Hepatocyte (in vitro differentiated cells): Measurements from ENCODE around the gene EVI5L.

Experiments
- EZH2 ChIP-seq: fragments of 200-600 bp; sonication (generic); IDR thresholded peaks from 2 replicates; pipeline ENCODE4 v1.6.1; 2016; ENCODE audit warnings: antibody characterized with exemption, mild to moderate bottlenecking, borderline replicate concordance
- EZH2phosphoT487 ChIP-seq: fragments of 200-600 bp; sonication (generic); IDR thresholded peaks from one replicate; pipeline ENCODE4 v1.6.1; 2018; ENCODE audit warnings: antibody characterized with exemption, mild to moderate bottlenecking, low read depth, moderate library complexity; ENCODE audit not compliant: unreplicated experiment, severe bottlenecking
- TF ChIP-seq, protein P1 (sequence below): fragments of 200-600 bp; sonication (generic); IDR thresholded peaks from 2 replicates; pipeline ENCODE4 v1.5.1; 2016; ENCODE audit warnings: antibody characterized with exemption, mild to moderate bottlenecking; ENCODE audit not compliant: poor library complexity

DNA sequence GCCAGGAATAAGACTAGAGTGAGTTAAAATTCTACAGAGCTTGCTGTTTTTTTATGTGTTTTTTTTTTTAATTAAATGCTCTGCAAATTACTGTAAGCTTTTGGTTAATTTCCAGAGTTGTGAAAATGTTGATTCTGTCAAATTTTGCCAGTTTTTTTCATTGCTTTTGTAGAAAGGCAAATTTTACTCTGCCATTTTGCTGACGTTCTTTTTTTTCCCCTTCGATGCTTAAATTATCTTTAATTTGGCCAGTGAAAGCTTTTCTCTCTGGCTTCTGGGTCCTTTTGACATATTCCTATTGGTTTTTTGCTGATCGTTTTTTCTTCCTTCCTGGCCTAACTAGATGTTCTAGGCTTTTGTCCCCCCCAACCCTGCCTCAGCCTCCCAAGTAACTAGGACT, 23.8 kb upstream of the EVI5L start:
- TF ChIP-seq, protein P1, sequence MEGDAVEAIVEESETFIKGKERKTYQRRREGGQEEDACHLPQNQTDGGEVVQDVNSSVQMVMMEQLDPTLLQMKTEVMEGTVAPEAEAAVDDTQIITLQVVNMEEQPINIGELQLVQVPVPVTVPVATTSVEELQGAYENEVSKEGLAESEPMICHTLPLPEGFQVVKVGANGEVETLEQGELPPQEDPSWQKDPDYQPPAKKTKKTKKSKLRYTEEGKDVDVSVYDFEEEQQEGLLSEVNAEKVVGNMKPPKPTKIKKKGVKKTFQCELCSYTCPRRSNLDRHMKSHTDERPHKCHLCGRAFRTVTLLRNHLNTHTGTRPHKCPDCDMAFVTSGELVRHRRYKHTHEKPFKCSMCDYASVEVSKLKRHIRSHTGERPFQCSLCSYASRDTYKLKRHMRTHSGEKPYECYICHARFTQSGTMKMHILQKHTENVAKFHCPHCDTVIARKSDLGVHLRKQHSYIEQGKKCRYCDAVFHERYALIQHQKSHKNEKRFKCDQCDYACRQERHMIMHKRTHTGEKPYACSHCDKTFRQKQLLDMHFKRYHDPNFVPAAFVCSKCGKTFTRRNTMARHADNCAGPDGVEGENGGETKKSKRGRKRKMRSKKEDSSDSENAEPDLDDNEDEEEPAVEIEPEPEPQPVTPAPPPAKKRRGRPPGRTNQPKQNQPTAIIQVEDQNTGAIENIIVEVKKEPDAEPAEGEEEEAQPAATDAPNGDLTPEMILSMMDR: no peak
- TF ChIP-seq EZH2 (no peak), EZH2phosphoT487 (no peak)
